NCI-H146 (cell line): ENCODE measurements around the gene C4orf50.

Experiments used
- DNase-seq: peaks from one replicate; lab custom pipeline; 2025; lab: John Stamatoyannopoulos, UW

Gene C4orf50

DNA sequence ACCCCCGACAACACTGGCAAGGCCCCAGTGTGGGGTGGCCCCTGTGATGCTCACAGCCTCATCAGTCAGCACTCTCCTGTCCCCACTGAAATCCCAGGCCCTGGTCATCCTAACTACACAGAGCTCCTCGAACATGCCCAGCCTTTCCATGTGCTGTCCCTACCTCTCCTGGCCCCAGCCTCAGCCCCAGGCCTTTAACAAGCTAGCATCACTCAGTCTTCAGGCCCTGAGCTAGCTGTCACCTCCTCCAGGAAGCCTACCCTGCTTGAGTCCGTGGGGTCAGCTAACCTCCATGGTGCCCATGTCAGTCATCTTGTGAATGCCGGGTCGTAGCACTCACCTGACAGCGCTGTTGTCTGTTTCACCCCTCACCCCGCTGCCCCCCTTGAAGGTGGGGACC lies 25.6 kb upstream of the C4orf50 start:
- no peak for DNase-seq

DNA sequence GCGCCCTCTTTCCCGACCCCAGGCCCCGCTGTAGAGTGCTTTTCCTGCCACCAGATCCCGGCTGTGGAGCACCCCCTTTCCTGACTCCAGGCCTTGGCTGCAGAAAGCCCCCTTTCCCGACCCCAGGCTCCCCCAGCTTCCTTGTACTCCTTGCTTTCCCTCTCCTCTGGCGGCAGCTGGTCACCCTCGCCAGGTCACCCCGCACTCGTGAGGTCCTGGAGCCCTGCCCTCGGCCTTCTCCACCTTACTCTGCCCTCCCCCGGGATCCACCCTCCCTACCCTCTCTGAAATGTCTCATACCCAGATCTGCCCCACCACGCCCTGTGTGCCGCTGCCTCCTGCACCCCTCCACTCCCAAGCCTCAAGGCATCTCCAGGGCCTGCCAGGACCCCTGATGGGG lies 25.0 kb upstream of the C4orf50 start:
- DNase-seq, result no peak

DNA sequence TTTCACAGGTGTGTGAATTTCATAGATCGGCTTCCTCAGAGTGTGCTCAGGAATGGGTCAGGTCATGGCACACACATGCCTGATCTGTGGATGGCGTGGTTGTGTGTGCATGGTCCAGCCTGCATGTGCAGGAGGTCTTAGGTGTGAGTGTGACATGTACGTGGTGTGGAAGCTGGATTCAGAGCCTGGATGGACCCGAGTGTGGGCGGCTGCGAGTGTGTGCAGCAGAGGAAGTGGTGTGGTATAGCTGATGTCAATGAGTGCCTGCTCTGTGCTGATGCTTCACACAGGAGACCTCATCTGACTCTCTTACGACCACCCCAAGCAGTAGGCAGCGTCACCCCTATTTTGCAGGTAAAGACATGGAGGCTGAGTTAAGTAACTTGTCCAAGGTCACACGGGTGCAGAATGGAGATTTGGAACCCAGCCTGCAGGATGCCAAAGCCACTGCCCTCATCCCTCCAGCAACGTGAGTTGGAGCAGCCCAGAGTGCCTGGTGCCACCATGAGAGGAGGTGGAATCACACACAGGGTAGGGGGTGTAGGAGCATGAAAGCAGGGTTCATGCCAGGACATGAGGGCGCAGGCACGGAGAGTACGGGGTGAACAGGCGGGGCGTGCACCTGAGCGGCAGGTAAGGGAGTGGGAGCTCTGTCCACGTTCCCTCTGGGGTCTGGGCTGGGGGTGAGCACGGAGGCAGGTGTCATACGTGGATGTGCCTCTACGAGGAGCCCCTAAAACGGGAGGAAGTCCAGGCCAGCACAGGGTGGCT lies 24.2 kb upstream of the C4orf50 start:
- no peak for DNase-seq

DNA sequence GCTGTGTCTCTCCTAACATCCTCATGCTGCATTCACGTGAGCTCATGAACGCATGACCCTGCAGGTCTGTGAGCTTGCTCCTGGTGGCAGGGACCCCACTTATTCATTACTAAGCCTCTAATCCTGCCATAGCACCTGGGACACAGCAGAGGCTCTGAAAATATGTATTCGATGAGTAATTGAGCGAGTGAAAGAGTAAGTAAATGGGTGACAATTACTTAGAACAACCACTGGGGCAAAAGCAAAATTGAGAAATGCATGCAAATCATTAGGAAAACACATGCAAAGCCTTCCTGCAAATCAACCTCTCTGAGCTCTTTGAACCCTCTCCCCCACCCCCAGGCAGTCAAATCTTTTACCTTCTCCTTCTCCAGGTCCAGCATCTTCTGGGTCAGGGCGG lies 23.6 kb upstream of the C4orf50 start:
- no peak for DNase-seq

- no peak for DNase-seq
These were observed 20.5 kb upstream of the C4orf50 start for GRCh38 chr4:6038711-6039110.

DNA sequence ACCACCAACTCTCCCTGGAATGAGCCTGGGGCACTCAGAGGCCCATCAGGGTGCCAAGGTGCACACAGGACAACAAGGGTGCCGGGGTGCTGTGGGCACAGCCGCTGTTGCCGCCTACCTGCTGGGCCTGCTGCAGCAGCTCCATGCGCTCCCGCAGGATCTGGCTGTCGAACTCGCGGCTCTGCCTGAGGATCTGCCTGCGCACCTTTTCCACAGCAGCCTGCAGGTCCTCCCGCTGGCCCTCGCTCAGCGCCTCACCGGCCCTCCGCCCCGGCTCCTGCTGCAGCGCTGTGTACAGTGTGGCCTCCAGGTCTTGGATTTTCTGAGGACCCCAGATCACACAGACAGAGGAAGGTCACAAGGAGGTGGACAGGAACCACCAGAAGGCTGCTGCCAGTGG lies 17.6 kb upstream of the C4orf50 start:
- DNase-seq, result no peak

GRCh38 chr4:6033381-6033780 lies 15.2 kb upstream of the C4orf50 start:
- no peak for DNase-seq

GRCh38 chr4:6032249-6033244 lies 14.3 kb upstream of the C4orf50 start:
- DNase-seq, result no peak

DNA sequence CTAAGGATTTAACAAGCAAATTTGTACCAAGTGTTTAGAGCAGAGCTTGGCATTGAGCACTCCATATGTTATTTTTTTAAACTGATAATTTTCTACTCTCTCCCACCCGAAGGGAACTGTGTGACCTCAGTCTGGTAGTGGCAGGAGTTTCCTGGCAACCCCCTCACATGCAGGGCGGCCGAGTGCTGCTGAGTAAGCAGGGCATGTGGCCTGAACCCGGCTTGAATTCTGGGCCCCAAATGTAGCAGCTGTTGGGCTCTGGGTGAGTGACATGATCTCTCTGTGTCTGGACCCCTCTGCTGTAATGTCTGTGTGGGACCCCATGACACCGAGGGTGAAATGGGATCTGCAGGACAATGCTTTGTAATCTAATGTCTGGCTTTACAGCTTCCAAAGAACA lies 13.6 kb upstream of the C4orf50 start:
- no peak for DNase-seq

- no peak for DNase-seq
These were observed 12.4 kb upstream of the C4orf50 start for GRCh38 chr4:6030679-6031078.

GRCh38 chr4:6029254-6029653 lies 11.0 kb upstream of the C4orf50 start:
- no peak for DNase-seq

GRCh38 chr4:6028168-6028567 lies 9.9 kb upstream of the C4orf50 start:
- DNase-seq, result no peak

DNA sequence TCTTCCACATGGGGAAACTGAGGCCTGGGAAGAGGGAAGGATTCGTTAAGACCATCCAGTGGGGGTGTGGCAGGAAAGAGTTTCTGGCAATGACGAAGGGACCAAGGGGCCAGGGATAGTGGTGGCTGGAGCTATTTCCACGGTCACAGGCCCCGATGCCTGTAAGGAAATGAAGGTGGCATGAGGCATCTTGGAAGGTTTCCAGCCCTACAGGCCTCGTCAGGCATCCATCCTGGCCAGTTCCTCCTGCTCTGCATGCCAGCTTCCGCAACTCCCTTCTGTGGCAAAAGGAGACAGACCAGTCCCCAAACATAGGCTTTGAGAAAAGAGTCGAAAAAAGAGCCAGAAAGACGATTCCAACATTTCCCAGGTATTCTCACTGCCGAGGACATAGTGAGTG lies 9.2 kb upstream of the C4orf50 start:
- no peak for DNase-seq

DNA sequence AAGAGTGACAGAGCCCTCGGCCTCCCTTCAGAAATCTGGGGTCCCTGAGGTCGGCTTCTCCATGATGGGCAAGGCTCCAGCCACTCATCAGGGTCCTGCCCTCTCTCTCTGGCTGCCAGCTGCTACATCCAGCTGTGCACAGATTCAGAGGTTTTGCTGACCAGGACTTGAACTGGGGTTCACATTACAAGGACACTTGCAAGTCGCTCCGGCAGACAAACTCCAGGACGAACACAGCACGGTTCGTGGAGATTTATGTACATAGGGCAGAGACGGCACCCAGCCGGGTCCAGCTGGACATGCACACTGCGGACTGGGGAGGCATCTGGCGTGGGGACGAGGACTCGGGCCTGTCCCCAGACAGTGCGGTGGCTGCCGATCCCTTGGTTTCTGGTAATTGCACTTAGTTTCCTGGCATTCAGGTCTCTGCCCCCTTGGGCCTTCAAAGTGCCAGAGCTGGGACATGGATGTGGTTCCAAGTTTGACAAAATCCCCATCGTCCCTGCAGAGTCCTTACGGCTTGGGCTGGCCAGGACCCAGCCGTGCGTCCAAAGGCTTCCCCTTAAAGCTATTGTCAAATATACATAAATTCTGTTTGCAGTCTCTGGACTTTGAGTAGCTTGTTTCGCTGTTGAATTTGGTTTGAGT lies 6.2 kb upstream of the C4orf50 start:
- no peak for DNase-seq

DNA sequence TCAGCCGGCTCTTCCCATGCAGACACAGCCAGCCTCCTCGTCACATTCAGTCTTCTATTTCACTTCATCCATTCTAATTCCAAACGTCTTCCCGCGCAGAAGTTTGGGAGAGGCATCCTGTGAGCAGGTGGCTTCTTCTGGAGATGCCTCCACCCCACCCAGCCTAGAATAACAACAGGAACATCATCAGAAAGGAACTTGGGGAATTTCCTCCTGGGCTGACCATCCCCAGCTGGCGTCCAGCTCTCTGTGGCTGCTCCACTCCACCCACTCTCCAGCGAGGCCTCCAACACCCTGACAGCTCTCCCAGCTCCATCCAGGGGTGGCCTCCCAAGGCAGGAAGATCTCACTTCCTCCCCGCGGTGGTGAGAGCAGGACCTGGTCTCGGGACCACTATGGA lies 5.5 kb upstream of the C4orf50 start:
- DNase-seq, result no peak

- DNase-seq, result no peak
These were observed 4.5 kb upstream of the C4orf50 start for GRCh38 chr4:6022607-6023288.

- no peak for DNase-seq
These were observed 3.8 kb upstream of the C4orf50 start for GRCh38 chr4:6021831-6022606.

- no peak for DNase-seq
These were observed 2.4 kb upstream of the C4orf50 start for GRCh38 chr4:6020613-6021012.

DNA sequence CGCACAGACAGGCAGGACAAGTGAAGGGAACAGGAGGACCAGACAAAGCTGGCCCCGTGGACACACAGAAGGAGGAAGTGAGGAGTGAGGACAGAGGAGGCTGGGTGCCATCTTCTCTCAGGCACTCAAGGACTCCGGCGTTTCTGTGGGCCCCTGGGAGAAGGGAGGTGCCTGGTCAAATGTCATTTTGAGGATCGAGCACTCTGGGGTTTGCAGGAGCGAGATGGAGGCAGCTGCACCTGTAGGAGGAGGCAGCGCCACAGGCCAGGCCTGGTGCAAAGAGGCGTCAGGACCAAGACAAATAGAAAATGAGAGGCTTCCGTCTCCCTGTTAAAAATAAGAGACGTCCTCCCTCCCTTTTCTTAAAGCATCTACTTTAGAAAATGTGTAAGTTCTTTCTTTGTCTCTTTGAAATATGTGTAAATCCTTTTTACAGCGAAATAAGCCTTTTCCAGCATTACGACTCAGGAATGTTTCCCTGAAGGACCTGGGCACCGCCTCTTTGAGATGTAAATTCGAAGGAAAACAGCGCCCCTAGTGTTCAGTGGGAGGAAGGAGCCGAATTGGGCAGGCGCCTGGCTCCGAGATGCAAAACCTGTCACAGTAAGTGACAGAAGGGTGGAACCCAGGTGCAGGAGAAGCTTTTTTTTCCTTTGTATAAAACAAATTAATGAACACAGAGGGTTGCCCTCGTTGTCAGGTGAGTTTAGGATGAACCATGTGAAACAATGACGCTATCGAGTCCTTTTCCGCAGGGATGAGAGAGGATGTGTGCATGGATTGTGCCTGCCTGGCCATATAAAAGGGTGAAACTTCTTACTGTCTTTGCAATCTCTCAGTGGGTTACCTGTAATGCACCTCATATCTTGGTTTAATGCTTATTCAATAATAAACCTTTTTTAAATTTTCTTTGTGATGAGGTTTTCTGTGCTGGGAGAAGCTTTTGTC lies 1.4 kb upstream of the C4orf50 start:
- DNase-seq, result peak; percentile 57

GRCh38 chr4:6017800-6018199 lies 431 bp downstream of the C4orf50 start:
- DNase-seq, result no peak
